Skeletal muscle tissue (tissue), 4 donors: ENCODE results near the gene CCR2. TPM values are rescaled to one million over a fixed set of nuclear protein-coding genes. Genes with fewer than 3 reads are reported as not detected.

Source experiments
- H3K27ac ChIP-seq: one replicate; pipeline ENCODE4 v1.7.0; 2013; ENCODE audit warnings: mild to moderate bottlenecking, low read depth, low read length, inconsistent platforms
- H3K27me3 ChIP-seq, 3 donors: one replicate each; pipeline ENCODE4 v1.7.0; 2013; ENCODE audit warnings: low read length in 3 of 3; ENCODE audit not compliant: control insufficient read depth in 3 of 3, insufficient read depth in 3 of 3
- H3K36me3 ChIP-seq, 3 donors: one replicate each; pipeline ENCODE4 v1.7.0; 2013; ENCODE audit warnings: low read length in 3 of 3; ENCODE audit not compliant: control insufficient read depth in 3 of 3, insufficient read depth in 3 of 3
- H3K4me1 ChIP-seq, 3 donors: one replicate each; pipeline ENCODE4 v1.7.0; 2013; ENCODE audit warnings: low read length in 3 of 3, mild to moderate bottlenecking in 3 of 3; ENCODE audit not compliant: control insufficient read depth in 3 of 3, insufficient read depth in 3 of 3
- H3K4me3 ChIP-seq, 3 donors: one replicate each; pipeline ENCODE4 v1.7.0; 2013; ENCODE audit warnings: low read length in 3 of 3
- H3K9ac ChIP-seq, 3 donors: one replicate each; pipeline ENCODE4 v1.7.0; 2013; ENCODE audit warnings: low read length in 3 of 3, mild to moderate bottlenecking in 3 of 3, moderate library complexity in 2 of 3, low read depth in 1 of 3
- H3K9me3 ChIP-seq, 3 donors: one replicate each; pipeline ENCODE4 v1.7.0; 2013; ENCODE audit warnings: low read length in 3 of 3; ENCODE audit not compliant: control insufficient read depth in 3 of 3
- total RNA-seq: library from RNA; depleted of rRNA; stranded (reverse); fragments of >200 nt; gene quantifications from one replicate; pipeline ENCODE4 v1.2.3, GENCODE V29; 2014
- donor health status: Osteomylitis.

Gene CCR2
- total RNA-seq, 1 donor from 2014 or later = 3.7 TPM

DNA sequence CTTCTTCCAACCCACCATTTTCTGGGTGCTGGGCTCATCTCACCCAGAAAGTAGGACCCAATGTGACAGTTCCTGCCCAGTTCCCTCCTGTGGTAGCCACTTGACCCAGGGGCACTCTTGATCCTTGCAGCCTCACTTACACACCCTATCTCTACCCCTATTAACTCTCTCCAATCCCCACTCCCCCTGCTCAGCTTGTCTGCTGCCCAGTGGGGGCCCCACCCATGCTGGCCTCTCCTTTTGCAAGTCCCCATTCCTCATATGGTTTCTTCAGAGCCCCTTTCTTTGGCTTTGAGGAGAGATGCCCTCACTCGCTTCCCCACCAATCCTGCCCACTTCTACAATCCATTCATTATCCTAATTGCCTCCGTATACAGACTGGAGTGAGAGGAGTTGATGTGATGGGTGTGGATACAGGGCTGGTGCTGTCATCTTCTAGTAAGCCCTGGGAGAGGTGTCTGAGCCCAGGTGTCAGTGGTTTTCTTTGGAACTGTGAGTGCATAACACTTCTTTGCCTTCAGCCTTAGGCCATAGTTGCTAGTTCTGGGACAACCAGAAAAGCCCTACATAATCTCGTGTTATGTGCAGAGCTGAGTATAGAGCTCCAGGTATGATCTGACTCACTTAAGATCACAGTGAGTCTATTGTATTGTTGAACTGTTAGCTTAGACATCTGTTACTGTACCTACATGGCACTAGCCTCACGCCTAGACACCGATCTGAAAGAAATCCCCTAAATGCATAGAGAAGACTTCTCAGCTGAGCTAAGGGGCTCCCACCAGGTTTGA lies 12.0 kb downstream of the CCR2 start:
- no peak overlapping the region for H3K4me3 ChIP-seq
- H3K27ac ChIP-seq = no peak overlapping the region
- peaks cover 0 to 9% (median 0%) of the 10 kb centered on the region in 3 donors for H3K27me3 ChIP-seq
- H3K9me3 ChIP-seq = no peaks in the 10 kb centered on the region
- H3K4me1 ChIP-seq = no peaks in the 10 kb centered on the region
- no peaks in the 10 kb centered on the region for H3K36me3 ChIP-seq
- no peak overlapping the region for H3K9ac ChIP-seq

- no peak overlapping the region for H3K4me3 ChIP-seq
- H3K9me3 ChIP-seq = no peaks in the 10 kb centered on the region
- no peak overlapping the region for H3K27ac ChIP-seq
These were observed 13.9 kb downstream of the CCR2 start for GRCh38 chr3:46367811-46368210.

GRCh38 chr3:46368569-46368968 lies 14.7 kb downstream of the CCR2 start:
- Histone ChIP-seq H3K27me3 (peaks cover 3 to 9% (median 5%) of the 10 kb centered on the region in 3 donors), H3K27ac (no peak overlapping the region), H3K9ac (no peak overlapping the region), H3K4me1 (no peaks in the 10 kb centered on the region), H3K9me3 (no peaks in the 10 kb centered on the region), H3K36me3 (no peaks in the 10 kb centered on the region), H3K4me3 (no peak overlapping the region)

More at GRCh38 chr3:46367811-46368210, 13.9 kb downstream of the CCR2 start:
- H3K36me3 ChIP-seq = no peaks in the 10 kb centered on the region
- H3K9ac ChIP-seq = no peak overlapping the region
- peaks cover 0 to 9% (median 3%) of the 10 kb centered on the region in 3 donors for H3K27me3 ChIP-seq
- H3K4me1 ChIP-seq = no peaks in the 10 kb centered on the region

GRCh38 chr3:46369151-46369550 lies 15.2 kb downstream of the CCR2 start:
- Histone ChIP-seq H3K36me3 (no peaks in the 10 kb centered on the region), H3K9me3 (no peaks in the 10 kb centered on the region), H3K27me3 (peaks cover 3 to 9% (median 8%) of the 10 kb centered on the region in 3 donors), H3K4me1 (no peaks in the 10 kb centered on the region), H3K27ac (no peak overlapping the region), H3K4me3 (no peak overlapping the region), H3K9ac (no peak overlapping the region)

DNA sequence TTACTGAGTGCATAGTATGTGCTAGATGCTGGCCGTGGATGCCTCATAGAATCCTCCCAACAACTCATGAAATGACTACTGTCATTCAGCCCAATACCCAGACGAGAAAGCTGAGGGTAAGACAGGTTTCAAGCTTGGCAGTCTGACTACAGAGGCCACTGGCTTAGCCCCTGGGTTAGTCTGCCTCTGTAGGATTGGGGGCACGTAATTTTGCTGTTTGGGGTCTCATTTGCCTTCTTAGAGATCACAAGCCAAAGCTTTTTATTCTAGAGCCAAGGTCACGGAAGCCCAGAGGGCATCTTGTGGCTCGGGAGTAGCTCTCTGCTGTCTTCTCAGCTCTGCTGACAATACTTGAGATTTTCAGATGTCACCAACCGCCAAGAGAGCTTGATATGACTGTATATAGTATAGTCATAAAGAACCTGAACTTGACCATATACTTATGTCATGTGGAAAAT lies 15.8 kb downstream of the CCR2 start:
- Histone ChIP-seq H3K9ac (no peak overlapping the region), H3K36me3 (no peaks in the 10 kb centered on the region), H3K27me3 (peaks cover 3 to 11% (median 8%) of the 10 kb centered on the region in 3 donors), H3K4me1 (no peaks in the 10 kb centered on the region), H3K9me3 (no peaks in the 10 kb centered on the region), H3K4me3 (no peak overlapping the region), H3K27ac (no peak overlapping the region)

DNA sequence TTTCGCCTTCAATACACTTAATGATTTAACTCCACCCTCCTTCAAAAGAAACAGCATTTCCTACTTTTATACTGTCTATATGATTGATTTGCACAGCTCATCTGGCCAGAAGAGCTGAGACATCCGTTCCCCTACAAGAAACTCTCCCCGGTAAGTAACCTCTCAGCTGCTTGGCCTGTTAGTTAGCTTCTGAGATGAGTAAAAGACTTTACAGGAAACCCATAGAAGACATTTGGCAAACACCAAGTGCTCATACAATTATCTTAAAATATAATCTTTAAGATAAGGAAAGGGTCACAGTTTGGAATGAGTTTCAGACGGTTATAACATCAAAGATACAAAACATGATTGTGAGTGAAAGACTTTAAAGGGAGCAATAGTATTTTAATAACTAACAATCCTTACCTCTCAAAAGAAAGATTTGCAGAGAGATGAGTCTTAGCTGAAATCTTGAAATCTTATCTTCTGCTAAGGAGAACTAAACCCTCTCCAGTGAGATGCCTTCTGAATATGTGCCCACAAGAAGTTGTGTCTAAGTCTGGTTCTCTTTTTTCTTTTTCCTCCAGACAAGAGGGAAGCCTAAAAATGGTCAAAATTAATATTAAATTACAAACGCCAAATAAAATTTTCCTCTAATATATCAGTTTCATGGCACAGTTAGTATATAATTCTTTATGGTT lies 17.1 kb downstream of the CCR2 start, which contains the start of gene CCR5:
Gene CCR5, plus strand, starts transcription at position 108 of the 680 bp plus-strand sequence. CDS start 1,957 bp downstream, outside the sequence.
- H3K4me3 ChIP-seq = no peak within 1 kb of the TSS
- H3K4me1 ChIP-seq = no peaks in the 10 kb centered on the region
- no peaks in the 10 kb centered on the region for H3K36me3 ChIP-seq
- H3K27me3 ChIP-seq = peaks cover 3 to 15% (median 13%) of the 10 kb centered on the region in 3 donors
- no peak within 1 kb of the TSS for H3K27ac ChIP-seq
- no peaks in the 10 kb centered on the region for H3K9me3 ChIP-seq
- no peak within 1 kb of the TSS for H3K9ac ChIP-seq

- Histone ChIP-seq H3K4me3 (no peak overlapping the region), H3K27ac (no peak overlapping the region), H3K4me1 (no peaks in the 10 kb centered on the region), H3K9me3 (no peaks in the 10 kb centered on the region), H3K9ac (no peak overlapping the region), H3K36me3 (no peaks in the 10 kb centered on the region), H3K27me3 (peaks cover 3 to 15% (median 10%) of the 10 kb centered on the region in 3 donors)
These were observed 17.8 kb downstream of the CCR2 start for GRCh38 chr3:46371519-46372340.

DNA sequence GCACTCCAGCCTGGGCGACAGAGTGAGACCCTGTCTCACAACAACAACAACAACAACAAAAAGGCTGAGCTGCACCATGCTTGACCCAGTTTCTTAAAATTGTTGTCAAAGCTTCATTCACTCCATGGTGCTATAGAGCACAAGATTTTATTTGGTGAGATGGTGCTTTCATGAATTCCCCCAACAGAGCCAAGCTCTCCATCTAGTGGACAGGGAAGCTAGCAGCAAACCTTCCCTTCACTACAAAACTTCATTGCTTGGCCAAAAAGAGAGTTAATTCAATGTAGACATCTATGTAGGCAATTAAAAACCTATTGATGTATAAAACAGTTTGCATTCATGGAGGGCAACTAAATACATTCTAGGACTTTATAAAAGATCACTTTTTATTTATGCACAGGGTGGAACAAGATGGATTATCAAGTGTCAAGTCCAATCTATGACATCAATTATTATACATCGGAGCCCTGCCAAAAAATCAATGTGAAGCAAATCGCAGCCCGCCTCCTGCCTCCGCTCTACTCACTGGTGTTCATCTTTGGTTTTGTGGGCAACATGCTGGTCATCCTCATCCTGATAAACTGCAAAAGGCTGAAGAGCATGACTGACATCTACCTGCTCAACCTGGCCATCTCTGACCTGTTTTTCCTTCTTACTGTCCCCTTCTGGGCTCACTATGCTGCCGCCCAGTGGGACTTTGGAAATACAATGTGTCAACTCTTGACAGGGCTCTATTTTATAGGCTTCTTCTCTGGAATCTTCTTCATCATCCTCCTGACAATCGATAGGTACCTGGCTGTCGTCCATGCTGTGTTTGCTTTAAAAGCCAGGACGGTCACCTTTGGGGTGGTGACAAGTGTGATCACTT lies 18.8 kb downstream of the CCR2 start:
- Histone ChIP-seq H3K27ac (no peak overlapping the region), H3K4me1 (no peaks in the 10 kb centered on the region), H3K9ac (no peak overlapping the region), H3K36me3 (no peaks in the 10 kb centered on the region), H3K9me3 (no peaks in the 10 kb centered on the region), H3K4me3 (no peak overlapping the region), H3K27me3 (peaks cover 3 to 15% (median 9%) of the 10 kb centered on the region in 3 donors)

GRCh38 chr3:46374755-46375154 lies 20.8 kb downstream of the CCR2 start:
- Histone ChIP-seq H3K27ac (no peak overlapping the region), H3K4me1 (peaks cover 0 to 4% (median 3%) of the 10 kb centered on the region in 3 donors), H3K9ac (no peak overlapping the region), H3K9me3 (no peaks in the 10 kb centered on the region), H3K4me3 (no peak overlapping the region), H3K27me3 (peaks cover 3 to 15% (median 4%) of the 10 kb centered on the region in 3 donors), H3K36me3 (no peaks in the 10 kb centered on the region)
